Measurements from ENCODE around the gene SLIT1.
A peak's percentile ranks its signal among the peaks of the same experiment; 100 is the strongest.

The SLIT1 gene

DNA sequence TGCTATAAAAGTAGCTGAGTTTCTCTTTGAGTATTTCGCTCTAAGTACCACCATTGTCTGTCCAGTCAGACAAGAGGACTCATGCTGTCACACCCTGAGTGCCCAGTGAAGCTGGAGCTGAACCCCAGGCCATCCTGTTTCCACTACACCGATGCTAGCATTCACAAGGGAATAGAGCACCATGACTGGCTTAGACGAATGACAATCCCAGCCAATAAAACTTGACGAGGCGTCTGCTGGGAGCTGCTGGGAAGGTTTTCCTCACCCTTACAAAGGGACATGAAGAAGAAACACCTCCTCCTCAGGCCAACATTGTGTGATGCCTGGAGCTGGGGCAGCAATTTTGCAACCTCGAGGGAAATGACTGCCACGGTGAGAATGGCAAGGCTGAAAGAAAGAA lies 17.5 kb upstream of the SLIT1 start:
- DNase-seq (ENCODE audit: low read depth in 2 of 2) = no peak

DNA sequence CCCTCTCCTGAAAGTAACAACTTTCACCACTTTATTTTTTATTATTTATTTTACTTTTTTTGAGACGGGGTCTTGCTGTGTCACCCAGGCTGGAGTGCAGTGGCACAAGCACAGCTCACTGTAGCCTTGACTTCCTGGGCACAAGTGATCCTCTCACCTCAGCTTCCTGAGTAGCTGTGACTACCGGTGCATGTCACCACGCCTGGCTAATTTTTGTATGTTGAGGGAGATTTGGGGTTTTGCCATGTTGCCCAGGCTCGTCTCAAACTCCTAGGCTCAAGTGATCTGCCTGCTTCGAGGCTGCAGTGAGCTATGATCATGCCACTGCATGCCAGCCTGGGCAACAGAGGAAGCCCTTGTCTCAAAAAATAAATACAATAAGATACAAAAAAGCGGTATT lies 14.9 kb upstream of the SLIT1 start:
- no peak for DNase-seq (ENCODE audit: low read depth in 2 of 2)

DNA sequence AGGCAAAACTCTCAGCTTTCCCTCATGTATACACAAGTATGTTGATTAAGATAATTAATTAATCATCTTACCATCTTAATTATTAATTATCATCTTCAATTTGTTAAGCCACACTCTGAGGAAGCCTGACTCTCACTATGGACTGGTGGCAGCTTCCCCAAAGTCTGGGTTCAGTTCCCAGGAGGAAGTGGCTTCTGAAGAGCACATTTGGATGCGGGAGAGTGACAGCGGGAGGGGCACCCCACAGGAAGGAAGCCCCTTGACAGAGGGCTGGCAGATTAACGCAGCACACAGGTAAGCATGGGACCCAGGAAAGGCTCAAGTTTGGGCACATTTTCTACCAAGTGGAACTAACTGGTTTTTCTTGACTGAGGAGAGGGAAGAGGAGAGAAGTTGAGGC lies 13.4 kb upstream of the SLIT1 start:
- DNase-seq (ENCODE audit: low read depth in 2 of 2) = no peak

DNA sequence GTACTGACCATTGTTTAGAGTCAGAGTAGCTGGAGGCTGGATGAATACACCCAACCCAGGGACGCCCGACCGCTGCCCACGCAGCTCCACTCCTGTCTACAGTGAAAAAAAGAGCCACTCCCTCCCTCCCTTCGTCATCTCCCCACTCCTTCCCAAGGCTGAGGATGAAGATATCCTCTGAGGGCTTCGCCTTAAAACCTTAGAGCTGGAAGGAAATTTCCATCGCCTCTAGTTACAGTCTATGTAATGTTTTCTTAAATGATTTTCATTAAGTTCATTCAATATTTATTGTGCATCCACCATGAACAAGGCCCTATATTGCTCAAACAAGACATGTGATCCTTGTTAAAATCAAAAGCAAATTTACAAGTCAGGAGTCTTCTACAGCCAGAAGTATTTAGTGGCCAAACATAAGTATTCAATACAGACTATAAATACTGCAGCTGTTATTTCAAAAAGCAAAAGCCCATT lies 11.3 kb upstream of the SLIT1 start:
- no peak for DNase-seq (ENCODE audit: low read depth in 2 of 2)

DNA sequence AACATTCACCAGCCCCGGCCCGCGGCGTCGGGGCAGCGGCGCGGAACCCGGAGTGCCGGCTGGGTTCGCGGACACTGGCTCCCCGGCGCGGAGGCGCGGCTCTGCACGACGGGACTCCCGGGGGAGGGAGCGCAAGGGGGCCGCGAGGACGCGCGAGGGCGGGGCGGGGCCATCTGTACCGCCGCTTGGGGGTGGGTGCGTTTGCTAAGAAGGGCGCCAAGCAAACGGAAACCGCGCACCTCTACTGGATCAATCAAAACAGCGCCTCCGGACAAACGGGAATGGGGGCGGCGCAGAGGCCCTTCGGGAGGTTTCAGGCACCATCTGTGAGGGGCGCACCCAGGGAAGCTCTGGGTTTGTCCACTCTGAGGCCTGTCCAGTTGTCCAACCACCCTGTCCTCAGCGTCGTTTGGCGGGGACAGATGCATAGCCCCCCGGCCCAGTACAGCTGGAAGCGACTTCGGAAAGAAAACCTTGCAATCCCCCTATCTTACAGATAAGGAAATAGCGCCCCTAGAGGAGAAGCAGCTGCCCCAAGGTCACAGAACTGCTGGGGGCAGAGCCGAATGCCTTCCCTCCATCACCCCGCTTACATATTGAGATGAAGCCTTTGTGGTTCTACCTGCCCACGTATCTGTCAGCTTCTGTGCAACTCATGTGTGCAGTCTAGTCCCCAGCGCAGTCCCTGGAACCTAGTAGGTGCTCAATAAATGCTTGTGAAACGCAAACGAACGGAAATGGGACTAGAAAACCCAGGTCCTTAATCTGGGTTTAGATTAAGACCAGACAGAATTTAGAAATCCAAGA lies 10.7 kb upstream of the SLIT1 start:
- peak; percentile 39 to 43 for DNase-seq (ENCODE audit: low read depth in 2 of 2)

DNA sequence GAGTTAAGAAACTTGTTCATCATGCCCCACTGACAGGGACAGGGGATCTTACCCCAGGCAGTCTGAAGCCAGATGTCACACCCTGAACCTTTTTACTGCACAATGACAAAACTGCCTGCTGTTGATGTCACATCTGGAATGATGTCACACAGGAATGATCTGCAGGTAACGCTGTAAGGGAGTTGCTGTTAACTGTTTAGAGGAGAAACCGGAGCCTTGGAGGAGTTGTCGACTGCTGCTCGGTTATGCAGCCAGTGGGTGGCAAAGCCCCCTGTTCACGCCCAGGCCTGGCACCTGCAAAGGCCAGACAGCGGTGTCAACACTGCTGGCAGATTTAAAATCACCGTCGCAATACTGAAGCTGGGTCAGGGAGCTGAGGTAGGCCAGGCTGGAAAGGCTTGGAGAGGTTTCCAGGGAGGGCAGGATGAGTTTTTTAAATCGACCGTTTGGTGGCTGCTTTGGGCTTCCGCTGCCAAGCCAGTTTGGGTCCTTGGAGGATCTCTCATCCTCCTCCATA lies 10.0 kb upstream of the SLIT1 start:
- DNase-seq (ENCODE audit: low read depth in 2 of 2) = no peak

DNA sequence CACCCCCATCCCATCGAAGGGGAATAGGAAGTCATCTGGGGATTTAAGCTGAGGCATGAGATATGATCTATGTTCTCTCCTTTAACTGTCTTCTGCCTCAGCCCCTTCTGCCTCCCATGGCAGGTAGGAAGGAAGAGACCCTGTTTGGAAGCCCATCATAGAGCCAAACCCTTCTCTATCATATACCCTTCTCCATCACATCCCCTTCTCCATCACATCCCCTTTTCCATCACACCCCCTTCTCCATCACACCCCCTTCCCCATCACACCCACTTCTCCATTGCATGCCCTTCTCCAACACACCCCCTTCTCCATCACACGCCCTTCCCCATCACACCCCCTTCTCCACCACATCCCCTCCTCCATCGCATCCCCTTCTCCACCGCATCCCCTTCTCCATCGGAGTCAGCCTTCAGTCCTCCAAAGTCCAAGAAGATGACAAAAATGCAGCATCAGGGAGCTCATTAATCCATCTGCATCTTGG lies 7.2 kb upstream of the SLIT1 start:
- DNase-seq (ENCODE audit: low read depth in 2 of 2) = no peak

DNA sequence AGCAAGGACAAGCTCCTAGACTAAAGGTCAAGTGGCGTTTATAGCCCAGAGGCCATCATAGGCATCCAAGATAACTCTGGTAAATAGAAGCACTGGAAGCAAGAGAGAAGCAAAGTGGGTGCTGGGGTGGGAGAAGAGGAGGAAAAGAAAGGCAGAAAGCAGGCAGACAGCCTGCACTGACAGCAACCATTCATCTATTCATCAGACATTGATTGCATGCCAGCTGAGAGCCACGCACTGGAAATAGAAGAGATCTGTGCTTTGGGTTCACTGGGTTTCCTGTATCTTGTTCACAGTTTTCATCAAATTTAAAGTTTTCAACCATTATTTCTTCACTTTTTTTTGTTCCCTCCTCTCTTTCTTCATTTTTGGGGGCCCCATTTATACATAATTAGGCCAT lies 4.7 kb upstream of the SLIT1 start:
- no peak for DNase-seq (ENCODE audit: low read depth in 2 of 2)

DNA sequence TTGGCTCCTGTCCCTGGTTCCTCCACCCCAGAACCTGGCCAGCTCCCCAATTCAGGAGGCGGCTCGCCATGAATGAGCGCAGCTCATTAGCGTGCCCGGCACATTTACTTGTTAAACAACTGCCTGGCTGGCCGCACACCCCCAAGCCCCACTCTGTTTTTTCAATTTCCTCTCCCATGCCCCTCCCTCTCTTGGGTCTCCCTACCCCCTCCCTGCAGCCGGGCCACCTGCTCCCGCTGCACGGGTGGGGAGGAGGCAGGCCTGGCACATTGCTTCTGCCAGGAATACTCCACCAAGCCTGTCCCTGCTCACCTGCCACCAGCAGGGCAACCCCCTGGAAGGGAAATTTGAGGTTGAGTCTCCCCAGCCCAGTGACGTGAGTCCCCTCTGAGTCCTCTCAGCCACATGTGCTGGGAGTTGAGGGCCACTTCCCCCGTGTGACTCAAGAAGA lies 2.5 kb upstream of the SLIT1 start:
- no peak for DNase-seq (ENCODE audit: low read depth in 2 of 2)

DNA sequence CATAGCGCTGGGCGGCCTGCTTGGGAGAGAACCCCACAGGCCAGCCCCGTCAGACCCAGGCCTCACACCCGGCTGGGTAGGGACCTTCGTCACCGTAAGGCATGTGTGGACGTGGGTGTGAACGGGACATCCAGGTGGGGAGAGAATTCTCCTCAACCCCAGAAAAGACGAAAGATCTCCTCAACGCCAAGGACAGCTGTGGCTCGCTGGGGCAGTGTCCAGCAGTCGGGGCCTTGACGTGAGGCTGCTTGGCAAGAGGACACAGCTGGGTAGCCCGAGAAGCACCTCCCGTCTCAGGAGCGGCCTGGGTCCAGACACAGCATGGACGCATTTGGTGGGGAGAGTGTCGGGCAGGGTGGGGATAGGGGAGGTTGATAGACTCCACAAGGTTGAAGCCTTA lies 1.2 kb upstream of the SLIT1 start:
- DNase-seq (ENCODE audit: low read depth in 2 of 2) = no peak

DNA sequence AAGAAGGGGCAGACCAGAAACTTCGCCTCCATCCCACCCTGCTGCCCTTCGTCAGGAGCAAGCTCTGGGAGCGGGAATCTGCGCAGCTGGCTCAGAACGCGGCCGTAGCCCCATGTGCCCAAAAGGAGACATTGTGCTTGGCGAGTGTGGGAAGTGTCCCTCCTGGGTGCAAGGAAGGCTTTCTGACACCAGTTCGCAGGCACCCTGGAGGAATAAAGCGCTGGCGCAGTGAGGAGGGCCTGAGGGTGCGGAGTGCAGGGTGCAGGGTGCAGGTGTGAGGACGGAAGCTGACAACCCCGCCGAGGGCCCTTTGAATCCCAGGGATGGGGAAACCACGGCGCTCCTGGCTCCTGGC lies 811 bp downstream of the SLIT1 start:
- DNase-seq (ENCODE audit: low read depth in 2 of 2) = no peak

DNA sequence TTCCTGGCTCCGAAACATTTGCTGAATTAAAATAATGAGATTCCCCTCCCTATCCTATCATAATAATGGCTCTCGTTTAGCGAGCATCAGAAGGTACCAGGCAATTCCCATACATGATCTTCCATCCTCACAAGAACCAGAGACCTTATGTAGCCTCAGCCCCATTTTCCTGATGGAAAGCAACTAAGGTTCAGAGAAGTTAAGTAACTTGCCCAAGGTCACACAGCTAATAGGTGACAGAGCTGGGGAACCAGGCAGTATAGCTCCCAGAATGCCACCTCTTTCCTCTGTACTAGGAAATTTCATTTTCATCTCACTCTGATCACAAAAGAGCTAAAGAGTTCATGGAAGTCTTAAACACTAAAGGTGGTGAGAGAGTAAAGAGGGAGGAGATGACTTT lies 2.4 kb downstream of the SLIT1 start:
- DNase-seq (ENCODE audit: low read depth in 2 of 2) = no peak

DNA sequence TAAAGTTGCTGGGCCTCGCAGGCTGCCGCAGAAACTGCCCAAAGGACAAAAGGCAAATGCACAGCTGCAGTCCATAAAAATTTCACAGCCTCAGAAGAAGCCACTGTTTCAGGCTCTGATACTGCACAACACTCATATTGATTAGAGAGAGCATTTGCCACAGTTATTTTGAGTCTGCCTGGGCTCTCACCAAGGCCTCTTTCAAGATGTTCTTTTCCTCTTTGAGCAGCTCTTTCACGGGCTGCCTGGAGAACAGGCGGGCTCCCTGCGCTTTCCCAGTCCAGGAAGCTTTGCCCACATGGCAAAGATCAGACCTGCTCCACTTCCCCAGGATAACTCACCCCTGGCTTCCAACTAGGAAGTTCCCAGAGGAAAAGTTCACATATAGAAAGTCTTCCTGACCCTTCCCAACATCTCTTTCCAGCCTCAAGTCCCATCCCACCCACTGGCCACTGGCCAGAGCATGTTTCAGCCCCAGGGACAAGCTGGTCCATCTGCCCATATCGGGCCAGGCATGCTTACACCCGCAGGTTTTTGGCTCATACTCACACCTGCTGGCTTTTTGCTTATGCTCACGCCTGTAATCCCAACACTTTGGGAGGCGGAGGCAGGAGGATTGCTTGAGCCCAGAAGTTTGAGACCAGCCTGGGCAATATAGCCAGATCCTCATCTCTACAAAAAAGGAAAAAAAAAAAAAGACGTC lies 3.3 kb downstream of the SLIT1 start:
- no peak for DNase-seq (ENCODE audit: low read depth in 2 of 2)

DNA sequence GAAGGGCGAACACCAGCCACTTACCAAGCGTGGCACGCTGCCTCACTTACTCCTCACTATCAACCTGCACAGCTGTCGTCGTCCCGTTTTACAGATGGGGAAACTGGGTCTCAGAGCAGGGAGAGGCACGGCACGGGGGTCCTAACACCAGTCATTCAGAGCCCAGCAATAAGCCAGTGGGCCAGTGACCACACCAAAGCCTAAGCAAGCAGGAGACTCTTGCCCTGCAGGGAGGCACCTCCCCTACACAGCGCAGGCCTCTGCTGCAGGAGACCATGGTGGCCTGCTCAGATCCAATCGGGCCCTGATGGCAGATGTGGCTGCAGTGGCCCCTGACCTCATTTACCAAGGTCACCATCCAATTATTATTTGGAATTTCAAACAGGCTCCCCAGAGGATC lies 4.8 kb downstream of the SLIT1 start:
- no peak for DNase-seq (ENCODE audit: low read depth in 2 of 2)

DNA sequence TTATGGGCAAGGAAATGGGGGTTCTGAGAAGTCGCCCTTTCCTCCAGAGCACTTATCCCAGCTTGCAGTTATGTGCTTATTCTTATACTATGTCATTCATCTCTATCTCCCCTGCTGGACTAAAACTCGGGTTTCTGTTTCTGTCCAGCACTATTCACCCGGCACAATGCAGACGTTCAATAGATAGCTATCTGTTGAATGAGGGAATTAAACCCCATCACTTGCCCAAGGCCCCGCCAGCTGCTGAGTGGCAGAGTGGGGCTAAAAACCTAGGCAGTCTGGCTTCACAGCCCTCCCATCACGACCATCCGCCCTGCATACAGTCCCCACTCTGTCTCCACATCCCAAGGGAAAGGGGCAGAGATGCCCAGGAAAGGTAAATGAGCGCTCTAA lies 5.4 kb downstream of the SLIT1 start:
- DNase-seq (ENCODE audit: low read depth in 2 of 2) = no peak

DNA sequence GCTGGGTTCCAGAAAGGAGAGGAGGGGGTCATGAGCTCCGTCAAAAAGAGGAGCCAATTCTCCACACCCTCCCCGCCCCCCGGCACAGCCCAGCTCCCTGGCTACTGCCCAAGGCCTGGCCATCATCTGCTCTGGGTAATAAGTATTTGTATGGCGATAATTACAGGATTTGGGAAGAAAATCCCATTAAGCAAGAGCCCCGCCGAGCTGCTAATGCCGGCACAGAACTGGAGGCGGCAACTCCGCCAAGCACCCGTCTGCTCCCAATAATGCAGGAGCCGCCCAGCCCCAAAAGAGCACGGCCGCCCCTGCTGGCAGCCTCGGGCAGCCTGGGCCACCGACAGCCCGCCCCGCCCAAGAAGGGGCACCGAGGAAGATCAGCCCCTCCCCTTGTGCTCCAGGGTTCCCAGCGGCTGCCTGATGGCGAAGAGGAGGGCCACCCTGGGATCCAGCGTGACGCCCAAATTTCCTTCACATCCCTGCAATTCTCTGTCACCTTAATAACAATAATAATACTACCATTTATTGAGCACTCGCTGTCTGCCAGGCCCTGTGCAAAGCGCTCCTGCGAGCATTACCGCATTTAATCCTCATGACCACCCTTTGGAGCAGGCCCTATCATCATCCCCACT lies 5.9 kb downstream of the SLIT1 start:
- DNase-seq (ENCODE audit: low read depth in 2 of 2) = no peak

DNA sequence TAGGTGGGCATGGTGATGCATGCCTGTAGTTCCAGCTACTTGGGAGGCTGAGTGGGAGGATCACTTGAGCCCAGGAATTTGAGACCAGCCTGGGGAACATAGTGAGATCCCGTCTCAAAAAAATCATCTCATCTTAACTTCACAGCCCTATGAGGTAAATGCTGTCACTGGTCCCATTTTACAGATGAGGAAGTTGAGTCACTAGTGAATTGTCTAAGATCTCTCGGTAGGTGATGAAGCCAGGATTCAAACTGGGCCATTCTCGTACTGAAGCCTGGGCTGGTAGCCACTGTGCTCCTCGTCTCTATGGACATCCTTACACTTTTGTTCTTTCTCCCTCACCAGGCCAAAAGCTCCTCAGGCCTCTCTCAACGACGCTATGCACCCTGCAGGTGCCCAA lies 6.4 kb downstream of the SLIT1 start:
- no peak for DNase-seq (ENCODE audit: low read depth in 2 of 2)

DNA sequence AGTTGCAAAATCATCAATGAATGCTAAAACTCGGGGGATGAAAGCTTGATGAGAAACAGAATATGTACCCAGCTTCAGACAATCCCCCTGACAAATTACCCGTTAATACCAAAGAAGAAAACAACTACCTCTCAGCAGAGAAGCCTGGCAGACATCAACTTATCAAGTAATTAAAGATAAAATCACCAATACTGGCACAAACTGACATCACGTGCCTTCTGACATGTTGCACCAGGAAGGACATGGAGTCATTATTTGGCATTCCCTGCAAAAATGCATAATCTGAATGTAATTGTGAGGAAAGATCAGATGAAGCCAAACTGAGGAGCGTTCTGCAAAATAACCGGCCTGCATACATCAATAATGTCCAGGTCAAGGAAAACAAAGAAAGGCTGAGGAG lies 7.7 kb downstream of the SLIT1 start:
- no peak for DNase-seq (ENCODE audit: low read depth in 2 of 2)

DNA sequence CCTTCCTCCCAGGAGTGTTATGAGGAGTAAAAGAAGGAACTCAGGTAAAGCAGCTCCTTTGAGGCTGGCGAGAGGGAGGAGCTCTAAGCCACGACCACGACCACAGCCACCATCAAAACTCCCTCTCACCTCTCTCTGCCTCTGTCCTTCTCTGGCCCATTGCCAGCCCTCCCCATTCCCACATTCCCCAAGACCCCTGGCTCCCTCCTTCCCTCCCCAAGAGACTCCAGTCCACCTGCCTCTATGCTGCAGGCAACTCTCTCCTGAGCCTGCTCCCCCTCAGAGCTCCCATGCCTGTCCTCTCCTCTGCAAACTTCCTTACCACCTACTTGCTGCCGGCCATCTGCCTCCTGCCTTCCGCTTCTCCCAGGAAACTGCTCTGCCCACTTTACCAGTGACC lies 9.5 kb downstream of the SLIT1 start:
- DNase-seq (ENCODE audit: low read depth in 2 of 2) = no peak

DNA sequence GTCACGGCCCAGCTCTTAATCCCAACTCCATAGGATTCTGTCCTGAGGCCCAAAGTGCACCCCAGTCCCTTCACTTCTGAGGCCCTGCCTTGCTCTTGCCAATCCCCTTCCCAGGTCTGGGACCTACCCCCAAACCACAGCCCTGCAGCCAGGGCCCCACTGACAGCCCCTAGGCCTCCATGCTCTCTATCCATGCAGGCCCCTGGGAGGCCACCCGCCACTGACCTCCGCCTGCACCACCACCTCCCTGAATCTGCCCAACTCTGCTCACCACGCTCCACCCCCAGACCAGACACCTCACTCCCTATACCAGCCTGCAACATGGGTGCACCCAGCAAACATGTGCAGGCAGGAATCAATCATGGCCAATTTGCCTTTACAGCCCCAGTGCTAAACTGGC lies 10.2 kb downstream of the SLIT1 start:
- no peak for DNase-seq (ENCODE audit: low read depth in 2 of 2)

DNA sequence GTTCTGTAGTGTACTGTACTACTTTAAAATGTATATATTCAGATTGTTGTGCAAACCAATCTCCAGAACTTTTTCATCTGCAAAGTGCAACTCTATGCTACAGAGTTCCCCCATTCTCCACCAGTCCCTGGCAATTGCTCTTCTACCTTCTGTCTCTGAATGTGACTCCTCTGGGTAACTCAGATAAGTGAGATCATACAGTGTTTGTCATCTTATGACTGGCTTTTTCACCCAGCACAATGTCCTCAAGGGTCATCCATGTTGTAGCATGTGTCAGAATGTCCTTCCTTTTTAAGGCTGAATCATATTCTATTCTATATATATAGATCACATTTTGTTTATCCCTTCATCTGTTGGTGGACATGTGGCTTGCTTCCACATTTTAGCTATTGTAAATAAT lies 10.8 kb downstream of the SLIT1 start:
- no peak for DNase-seq (ENCODE audit: low read depth in 2 of 2)

DNA sequence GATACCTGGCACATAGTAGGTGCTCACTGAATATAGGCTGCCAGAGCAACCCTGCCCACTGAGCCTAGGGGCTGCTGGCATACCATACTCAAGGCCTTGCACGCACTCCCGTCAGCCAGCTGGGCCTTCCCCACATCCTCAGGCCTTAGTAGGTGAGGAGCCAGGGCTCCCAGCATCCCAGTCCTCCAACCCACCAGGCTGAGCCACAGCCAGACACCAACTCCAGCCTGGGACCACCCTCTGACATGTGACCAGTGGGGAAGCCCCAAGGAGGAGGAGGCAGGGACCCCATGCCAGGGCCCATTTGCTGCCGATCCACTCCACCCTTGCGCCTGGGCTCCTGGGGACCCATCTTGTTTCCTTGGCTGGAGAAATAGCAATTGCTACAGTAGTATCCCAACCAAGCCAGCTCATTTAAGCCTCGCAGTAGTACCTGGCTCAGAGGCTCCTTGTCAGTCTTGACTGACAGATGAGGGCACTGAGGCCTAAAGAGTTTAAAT lies 11.4 kb downstream of the SLIT1 start:
- no peak for DNase-seq (ENCODE audit: low read depth in 2 of 2)

Data from stimulated activated CD8-positive, alpha-beta memory T cell treated with anti-CD3 and anti-CD28 coated beads, Interleukin-2, amount 100 ng/mL, for 1 hour (primary cell).